GM12874 (cell line): ENCODE measurements around the gene OR2AT4.

ENCODE experiments used
- CTCF ChIP-seq: IDR thresholded peaks from 2 replicates; pipeline ENCODE4 v1.5.1; 2011; ENCODE audit warnings: low read depth, mild to moderate bottlenecking, control low read depth, low read length, moderate library complexity; ENCODE audit not compliant: insufficient read depth

OR2AT4 gene

DNA sequence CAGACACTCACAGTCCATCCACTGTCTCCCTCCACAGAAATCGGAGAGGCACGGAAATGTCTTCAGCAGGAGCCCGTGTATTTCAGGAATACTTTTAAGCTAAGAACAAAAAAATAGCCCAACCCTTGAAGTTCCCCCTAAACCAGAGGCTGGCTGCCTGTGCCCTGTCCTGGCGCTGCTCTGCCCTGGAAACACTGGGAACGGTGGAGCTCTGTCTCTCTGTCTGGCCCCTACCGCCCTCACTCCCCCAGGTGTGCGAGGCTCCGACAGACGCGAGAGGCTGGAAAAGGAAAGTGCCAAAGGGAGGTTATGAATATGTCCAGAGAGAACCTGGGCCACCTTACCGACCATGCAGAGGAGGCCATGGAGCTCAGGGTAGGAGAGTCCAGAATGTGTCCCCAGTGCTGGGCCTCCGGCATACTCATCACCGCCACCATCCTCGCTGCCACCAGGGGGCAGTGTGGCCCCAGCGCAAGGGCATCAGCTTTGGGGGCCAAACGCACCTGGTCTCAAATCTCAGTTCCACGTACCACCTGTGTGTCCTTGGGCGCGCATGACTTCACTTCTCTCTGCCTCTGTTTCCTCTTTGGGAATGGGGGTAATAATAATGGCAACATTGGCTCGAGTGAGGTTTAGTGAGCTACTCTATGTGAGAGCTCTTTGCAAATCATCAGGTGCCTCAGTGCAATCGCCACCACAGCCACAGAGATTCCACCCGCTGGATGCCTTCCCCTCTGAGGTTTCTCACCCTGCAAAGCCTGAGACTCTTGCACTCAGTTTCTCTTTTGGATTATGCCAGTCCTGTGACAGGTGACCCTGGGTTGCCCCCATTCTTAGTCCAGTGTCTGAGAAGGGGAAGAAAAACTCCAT, 43.8 kb upstream of the OR2AT4 start:
- peak; percentile 97 for TF ChIP-seq CTCF

DNA sequence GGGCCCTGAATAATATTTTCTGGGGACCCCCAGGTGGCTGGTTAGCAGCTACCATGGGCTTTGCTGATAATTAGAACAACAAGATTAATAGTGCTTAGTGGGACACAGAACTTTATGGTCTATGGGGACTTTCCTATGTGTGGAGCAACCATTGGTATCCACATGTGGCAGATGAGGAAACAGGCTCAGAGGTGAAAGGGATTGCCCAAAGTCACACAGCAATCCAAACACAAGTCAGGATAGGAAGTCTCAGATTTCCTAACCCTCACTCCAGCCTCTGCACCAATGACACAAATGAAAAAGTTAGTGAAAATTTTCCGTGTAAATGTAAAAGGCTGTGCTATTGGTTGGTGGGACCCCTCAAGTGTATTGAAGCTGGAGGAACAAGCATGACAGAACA, 39.0 kb upstream of the OR2AT4 start:
- TF ChIP-seq CTCF, result no peak

DNA sequence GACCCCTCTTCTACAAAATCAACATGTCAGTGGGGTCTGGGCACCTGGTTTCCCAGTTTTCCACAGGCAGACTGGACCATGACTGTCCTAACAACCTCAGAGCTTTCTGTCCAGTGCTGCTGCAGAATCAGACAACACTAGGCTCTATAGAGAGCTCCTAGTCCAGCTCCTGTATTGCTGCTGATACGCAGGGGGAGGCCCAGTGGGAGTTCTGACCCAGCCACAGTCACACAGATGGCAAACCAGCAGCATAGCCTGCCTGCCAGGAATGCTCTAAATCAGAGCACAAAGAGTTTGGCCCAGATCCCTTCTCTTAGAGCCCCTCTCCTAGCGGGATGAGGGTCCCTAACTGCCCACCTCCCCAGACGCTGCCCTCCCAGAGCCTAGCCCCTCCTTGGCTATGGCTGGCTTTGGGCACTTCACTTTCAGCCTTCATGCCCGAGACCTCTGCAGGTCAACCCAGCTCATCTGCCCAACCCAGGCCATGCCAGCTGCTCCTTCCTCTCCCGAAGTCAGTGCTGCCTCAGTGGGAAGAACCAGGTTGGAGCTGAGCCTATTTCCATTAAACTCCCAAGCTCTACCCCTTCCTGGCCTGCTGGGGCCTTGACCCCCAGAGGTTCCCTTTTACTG, 38.5 kb upstream of the OR2AT4 start:
- no peak for TF ChIP-seq CTCF

DNA sequence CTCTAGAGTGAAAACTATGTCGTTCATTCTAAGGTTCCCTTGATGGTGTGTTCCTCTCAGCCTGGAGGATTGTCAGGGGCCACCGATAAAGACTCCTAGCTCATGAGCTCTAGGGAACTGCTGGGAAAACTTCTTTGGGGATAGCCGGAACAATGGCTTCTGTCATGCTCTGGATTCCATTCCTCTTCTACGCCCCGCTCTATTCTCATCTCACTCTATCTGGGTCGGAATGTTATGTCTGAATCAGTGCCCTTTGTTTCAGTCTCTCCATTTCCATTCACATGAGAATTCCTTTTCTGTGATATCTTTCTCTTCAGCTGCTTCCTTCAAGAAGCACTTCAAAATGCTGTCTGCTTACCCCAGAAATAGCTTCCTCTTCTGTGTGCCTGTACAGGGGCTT, 37.3 kb upstream of the OR2AT4 start:
- TF ChIP-seq CTCF, result no peak

- TF ChIP-seq CTCF, result no peak
Measured at GRCh38 chr11:75132080-75132479, 35.4 kb upstream of the OR2AT4 start.

GRCh38 chr11:75126564-75126963, 29.9 kb upstream of the OR2AT4 start:
- TF ChIP-seq CTCF, result no peak

- TF ChIP-seq CTCF, result no peak
Measured at GRCh38 chr11:75118577-75118976, 21.9 kb upstream of the OR2AT4 start.
